Activated CD4-positive, alpha-beta memory T cell treated with anti-CD3 and anti-CD28 coated beads, Interleukin-2, amount 10 ng/mL, durations not matched to agents 7 days and 5 days (primary cell): ENCODE measurements around the gene CD37. TPM values are rescaled to one million over a fixed set of nuclear protein-coding genes. Genes with fewer than 3 reads are reported as not detected.
"Not testable (repeated sequence)": the region's sequence is repeated elsewhere in the genome, so short reads cannot be mapped to it uniquely, and the experiment has no call there.

Experiments used
- CTCF ChIA-PET: fragments of 350-600 bp; sonication (Branson Sonifier 250); formaldehyde crosslinking; loops from one replicate; lab custom pipeline; 2021; ENCODE audit warnings: antibody characterized with exemption, inconsistent platforms; lab: Charles Lee
- POLR2A ChIA-PET: fragments of 350-600 bp; sonication (Branson Sonifier 250); formaldehyde crosslinking; loops from one replicate; lab custom pipeline; 2021; ENCODE audit warnings: antibody characterized with exemption; lab: Charles Lee
- DNase-seq: peaks from one replicate; pipeline ENCODE4 v3.0.0-alpha.2; 2020
- H3K27ac Mint-ChIP-seq: one replicate; pipeline ENCODE4 v1.8.0; 2021; ENCODE audit warnings: mild to moderate bottlenecking, mixed read lengths
- H3K27me3 Mint-ChIP-seq: one replicate; pipeline ENCODE4 v1.8.0; 2021; ENCODE audit warnings: mixed read lengths
- H3K36me3 Mint-ChIP-seq: one replicate; pipeline ENCODE4 v1.8.0; 2021; ENCODE audit warnings: low read depth, mixed read lengths
- H3K4me1 Mint-ChIP-seq: one replicate; pipeline ENCODE4 v1.8.0; 2021; ENCODE audit warnings: mixed read lengths
- H3K4me3 Mint-ChIP-seq: one replicate; pipeline ENCODE4 v1.8.0; 2021; ENCODE audit warnings: mild to moderate bottlenecking, mixed read lengths
- H3K9me3 Mint-ChIP-seq: one replicate; pipeline ENCODE4 v1.8.0; 2021; ENCODE audit warnings: mixed read lengths
- total RNA-seq, 2 experiments: library from RNA; stranded (reverse); gene quantifications; one replicate each; pipeline ENCODE4 v1.2.3, GENCODE V29; 2021

Gene CD37, protein sequence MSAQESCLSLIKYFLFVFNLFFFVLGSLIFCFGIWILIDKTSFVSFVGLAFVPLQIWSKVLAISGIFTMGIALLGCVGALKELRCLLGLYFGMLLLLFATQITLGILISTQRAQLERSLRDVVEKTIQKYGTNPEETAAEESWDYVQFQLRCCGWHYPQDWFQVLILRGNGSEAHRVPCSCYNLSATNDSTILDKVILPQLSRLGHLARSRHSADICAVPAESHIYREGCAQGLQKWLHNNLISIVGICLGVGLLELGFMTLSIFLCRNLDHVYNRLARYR
- total RNA-seq, result 100 to 1,000 TPM; 278 to 299 TPM

DNA sequence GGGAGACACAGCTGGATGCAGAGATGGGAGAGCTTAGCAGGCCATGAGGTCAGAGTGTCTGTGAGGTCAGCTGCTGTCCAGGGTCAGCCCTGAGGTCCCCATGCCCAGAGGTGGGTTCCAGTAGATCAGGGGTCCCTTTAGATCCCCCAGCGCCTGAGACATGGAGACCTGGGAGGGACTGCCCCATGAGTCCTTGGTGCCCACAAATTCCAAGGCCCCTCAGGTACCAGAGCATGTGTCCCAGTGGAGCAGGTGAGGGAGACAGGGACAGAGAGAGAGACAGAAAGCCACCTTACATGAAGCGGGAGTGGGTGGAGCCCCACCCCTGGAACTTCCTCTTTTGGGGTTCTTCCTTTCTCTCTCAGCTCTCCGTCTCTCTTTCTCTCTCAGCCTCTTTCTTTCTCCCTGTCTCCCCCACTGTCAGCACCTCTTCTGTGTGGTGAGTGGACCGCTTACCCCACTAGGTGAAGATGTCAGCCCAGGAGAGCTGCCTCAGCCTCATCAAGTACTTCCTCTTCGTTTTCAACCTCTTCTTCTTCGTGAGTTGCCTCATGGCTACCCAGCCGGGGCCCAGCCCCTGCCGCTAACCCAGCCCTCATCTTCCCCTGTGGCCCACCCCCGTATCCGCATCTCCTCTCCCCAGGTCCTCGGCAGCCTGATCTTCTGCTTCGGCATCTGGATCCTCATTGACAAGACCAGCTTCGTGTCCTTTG is at the start of gene CD37:
CD37 (plus strand) TSS at position 336 of the 713 bp plus-strand sequence; CDS start at position 471, 135 bp downstream.
- ChIA-PET CTCF (interaction anchor here (0.6 to 2.2 kb wide), 3 partner anchors 9 to 136 kb away, joined by 3 to 8 read pairs (median 4); no protein-coding TSS in a partner anchor), POLR2A (interaction anchor here (0.6 to 2.8 kb wide), 11 partner anchors 9 to 305 kb away, joined by 3 to 15 read pairs (median 3); partner anchors contain the start of genes PIH1D1 and RRAS)
- Mint-ChIP-seq H3K9me3 (no peaks in the 10 kb centered on the region), H3K27ac (peak within 1 kb of the TSS; percentile 99), H3K36me3 (peaks cover 49% of the 10 kb centered on the region), H3K4me3 (peak within 1 kb of the TSS; percentile 98), H3K27me3 (no peaks in the 10 kb centered on the region), H3K4me1 (peaks cover 79% of the 10 kb centered on the region)
- peak; percentile 64 for DNase-seq

DNA sequence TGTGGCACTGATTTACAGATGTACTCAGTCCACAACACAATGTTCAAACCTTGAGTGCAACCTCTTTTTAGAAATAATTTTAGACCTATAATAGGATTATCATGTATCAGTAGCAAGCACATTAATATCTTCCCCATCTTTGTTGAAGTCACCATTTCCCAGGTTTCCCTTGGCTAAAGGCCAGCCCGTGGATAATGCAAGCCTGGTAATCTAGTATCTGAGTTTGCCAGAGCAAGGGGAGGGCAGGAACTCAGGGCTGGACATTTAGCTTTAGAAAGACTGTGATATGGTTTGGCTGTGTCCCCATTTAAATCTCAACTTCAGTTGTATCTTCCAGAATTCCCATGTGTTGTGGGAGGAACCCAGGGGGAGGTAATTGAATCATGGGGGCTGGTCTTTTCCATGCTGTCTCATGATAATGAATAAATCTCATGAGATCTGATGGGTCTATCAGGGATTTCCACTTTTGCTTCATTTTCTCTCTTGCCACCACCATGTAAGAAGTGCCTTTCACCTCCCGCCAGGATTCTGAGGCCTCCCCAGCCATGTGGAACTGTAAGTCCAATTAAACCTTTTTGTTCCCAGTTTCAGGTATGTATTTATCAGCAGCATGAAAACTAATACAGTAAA is 48.0 kb upstream of the CD37 start:
- CTCF ChIA-PET, result no interaction called here
- Mint-ChIP-seq H3K27ac (no peak overlapping the region), H3K4me3 (no peak overlapping the region), H3K27me3 (peaks cover 12% of the 10 kb centered on the region), H3K4me1 (no peaks in the 10 kb centered on the region), H3K9me3 (no peaks in the 10 kb centered on the region), H3K36me3 (no peaks in the 10 kb centered on the region)
- DNase-seq, result no peak
- POLR2A ChIA-PET, result no interaction called here

DNA sequence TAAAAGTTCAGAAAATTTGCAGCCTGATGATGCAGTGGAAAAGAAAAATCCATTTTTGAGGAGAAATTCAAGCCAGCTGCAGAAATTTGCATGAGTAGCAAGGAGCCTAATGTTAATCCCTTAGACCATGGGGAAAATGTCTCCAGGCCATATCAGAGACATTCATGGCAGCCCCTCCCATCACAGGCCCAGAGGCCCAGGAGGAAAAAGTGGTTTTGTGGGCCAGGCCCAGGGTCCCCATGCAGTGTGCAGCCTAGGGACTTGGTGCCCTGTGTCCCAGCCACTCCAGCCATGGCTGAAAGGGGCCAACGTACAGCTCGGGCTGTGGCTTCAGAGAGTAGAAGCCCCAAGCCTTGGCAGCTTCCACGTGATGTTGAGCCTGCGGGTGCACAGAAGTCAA is 47.0 kb upstream of the CD37 start:
- H3K9me3 Mint-ChIP-seq, H3K4me3 Mint-ChIP-seq, H3K27ac Mint-ChIP-seq, H3K4me1 Mint-ChIP-seq, H3K36me3 Mint-ChIP-seq, POLR2A ChIA-PET, DNase-seq: not testable (repeated sequence)
- H3K27me3 Mint-ChIP-seq, result peaks cover 12% of the 10 kb centered on the region
- CTCF ChIA-PET, result interaction anchor here (1.2 kb wide), 1 partner anchor 13 kb away, joined by 3 read pairs; no protein-coding TSS in a partner anchor

DNA sequence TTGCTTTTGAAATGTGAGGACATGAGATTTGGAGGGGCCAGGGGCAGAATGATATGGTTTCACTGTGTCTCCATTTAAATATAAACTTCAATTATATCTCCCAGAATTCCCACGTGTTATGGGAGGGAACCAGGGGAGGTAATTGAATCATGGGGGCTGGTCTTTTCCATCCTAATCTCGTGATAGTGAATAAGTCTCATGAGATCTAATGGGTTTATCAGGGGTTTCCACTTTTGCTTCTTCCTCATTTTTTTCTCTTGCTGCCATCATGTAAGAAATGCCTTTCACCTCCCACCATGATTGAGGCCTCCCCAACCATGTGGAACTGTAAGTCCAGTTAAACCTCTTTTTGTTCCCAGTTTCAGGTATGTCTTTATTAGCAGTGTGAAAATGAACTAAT is 45.9 kb upstream of the CD37 start:
- H3K27me3 Mint-ChIP-seq, result peaks cover 12% of the 10 kb centered on the region
- H3K27ac Mint-ChIP-seq, H3K4me1 Mint-ChIP-seq, H3K9me3 Mint-ChIP-seq, POLR2A ChIA-PET, H3K4me3 Mint-ChIP-seq, DNase-seq, H3K36me3 Mint-ChIP-seq: not testable (repeated sequence)
- CTCF ChIA-PET, result interaction anchor here (1.2 kb wide), 1 partner anchor 12 kb away, joined by 3 read pairs; no protein-coding TSS in a partner anchor

DNA sequence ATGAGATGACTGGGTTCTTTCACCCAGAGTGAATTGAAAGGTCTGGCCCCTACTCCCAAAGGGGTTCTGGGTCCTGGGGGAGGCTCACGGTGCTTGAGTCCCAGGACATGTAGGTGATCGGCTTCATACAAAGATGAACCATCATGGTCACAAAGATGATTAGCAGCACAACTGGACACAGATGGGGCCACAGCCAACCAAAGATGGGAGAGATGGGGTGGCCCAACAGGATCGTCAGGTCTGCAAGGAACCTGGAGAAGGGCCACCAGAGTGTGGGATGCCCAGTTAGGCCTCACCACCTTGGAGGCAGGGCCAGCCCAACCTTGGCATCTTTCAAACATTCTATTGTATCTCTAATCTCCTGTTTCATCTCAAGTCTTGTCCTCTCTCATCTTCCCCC is 44.7 kb upstream of the CD37 start:
- peaks cover 12% of the 10 kb centered on the region for H3K27me3 Mint-ChIP-seq
- no peak overlapping the region for H3K27ac Mint-ChIP-seq
- ChIA-PET POLR2A (no interaction called here), CTCF (no interaction called here)
- H3K4me3 Mint-ChIP-seq, result no peak overlapping the region
- no peaks in the 10 kb centered on the region for H3K36me3 Mint-ChIP-seq
- H3K9me3 Mint-ChIP-seq, result no peaks in the 10 kb centered on the region
- no peaks in the 10 kb centered on the region for H3K4me1 Mint-ChIP-seq
- no peak for DNase-seq

DNA sequence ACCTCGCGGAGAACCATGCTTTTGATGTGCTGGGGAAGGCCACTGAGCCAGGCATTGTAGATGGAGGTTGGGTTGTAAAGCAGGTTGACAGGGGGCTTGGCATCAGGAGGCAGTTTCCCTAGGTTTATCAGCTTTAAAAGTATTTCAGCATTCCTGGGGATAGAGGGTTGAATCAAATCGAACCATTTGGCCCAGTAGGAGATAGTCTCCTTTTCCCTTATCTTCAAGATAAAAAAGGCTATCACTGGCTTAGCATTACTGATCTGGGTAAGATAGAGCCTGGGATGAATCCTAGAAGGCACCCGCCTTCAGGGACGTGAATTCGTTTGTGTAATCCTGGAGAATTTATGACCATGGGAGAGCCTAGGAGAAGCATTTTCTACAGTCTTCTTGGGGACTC is 40.8 kb upstream of the CD37 start:
- no peak for DNase-seq
- H3K27me3 Mint-ChIP-seq, result peaks cover 5% of the 10 kb centered on the region
- H3K4me1 Mint-ChIP-seq, result no peaks in the 10 kb centered on the region
- H3K36me3 Mint-ChIP-seq, result no peaks in the 10 kb centered on the region
- CTCF ChIA-PET, result interaction anchor here (0.8 kb wide), 1 partner anchor 33 kb away, joined by 3 read pairs; no protein-coding TSS in a partner anchor
- POLR2A ChIA-PET, result no interaction called here
- H3K27ac Mint-ChIP-seq, result no peak overlapping the region
- no peaks in the 10 kb centered on the region for H3K9me3 Mint-ChIP-seq
- H3K4me3 Mint-ChIP-seq, result no peak overlapping the region

DNA sequence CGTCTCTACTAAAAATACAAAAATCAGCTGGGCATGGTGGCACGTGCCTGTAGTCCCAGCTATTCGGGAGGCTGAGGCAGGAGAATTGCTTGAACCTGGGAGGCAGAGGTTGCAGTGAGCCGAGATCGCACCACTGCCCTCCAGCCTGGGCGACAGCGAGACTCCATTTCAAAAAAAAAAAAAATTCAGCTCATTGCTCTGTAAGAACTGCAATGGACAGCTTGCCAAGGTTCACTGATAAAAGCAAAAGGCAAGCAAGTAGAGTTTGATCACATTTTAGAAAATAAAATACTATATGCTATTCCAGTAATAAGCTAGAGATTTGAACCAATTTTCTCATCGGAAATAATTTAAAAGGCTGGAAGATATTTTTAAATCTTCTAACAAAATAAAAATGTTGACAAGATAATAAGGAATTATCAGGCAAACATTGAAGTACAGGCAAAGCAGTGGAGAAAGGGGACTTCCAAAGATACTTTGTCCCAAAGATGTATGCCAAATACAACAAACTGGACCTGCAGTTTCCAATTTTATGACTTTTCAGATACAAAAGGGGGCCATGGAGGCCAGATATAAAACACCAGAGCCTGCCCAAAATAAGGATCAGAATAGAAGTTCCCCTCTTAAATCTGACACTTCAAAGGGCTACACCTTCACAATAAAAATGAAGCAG is 39.9 kb upstream of the CD37 start:
- CTCF ChIA-PET, result interaction anchor here (0.6 kb wide), 1 partner anchor 110 kb away, joined by 3 read pairs; no protein-coding TSS in a partner anchor
- Mint-ChIP-seq H3K4me1 (peaks cover under 1% of the 10 kb centered on the region), H3K36me3 (no peaks in the 10 kb centered on the region), H3K9me3 (no peaks in the 10 kb centered on the region), H3K27ac (no peak overlapping the region), H3K4me3 (no peak overlapping the region), H3K27me3 (peaks cover 7% of the 10 kb centered on the region)
- no peak for DNase-seq
- POLR2A ChIA-PET, result interaction anchor here (0.8 kb wide), 1 partner anchor 10 kb away, joined by 3 read pairs; no protein-coding TSS in a partner anchor

DNA sequence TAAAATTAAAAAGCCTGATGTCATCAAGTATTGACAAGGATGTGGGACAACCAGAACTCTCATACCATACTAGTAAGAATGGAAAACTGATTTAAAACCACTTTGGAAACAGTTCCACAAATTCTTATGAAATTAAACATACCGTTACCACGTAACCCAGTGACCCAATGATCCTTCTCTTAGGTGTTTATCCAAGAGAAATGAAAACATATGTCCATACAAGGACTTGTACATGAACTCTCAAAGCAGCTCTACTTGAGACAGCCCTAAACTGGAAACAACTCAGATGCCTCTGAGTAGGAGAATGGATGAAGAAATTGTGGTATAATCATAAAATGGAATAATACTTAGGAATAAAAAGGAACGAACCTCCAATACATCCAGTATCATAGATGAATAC is 37.8 kb upstream of the CD37 start:
- DNase-seq, result no peak
- no peaks in the 10 kb centered on the region for H3K9me3 Mint-ChIP-seq
- H3K4me1 Mint-ChIP-seq, result peaks cover 2% of the 10 kb centered on the region
- H3K27ac Mint-ChIP-seq, result no peak overlapping the region
- no peaks in the 10 kb centered on the region for H3K36me3 Mint-ChIP-seq
- ChIA-PET POLR2A (interaction anchor here (0.8 kb wide), 1 partner anchor 38 kb away, joined by 3 read pairs; the partner anchor contains the start of gene CD37), CTCF (interaction anchor here (1.4 kb wide), 1 partner anchor 99 kb away, joined by 3 read pairs; no protein-coding TSS in a partner anchor)
- no peak overlapping the region for H3K4me3 Mint-ChIP-seq
- H3K27me3 Mint-ChIP-seq, result peaks cover 10% of the 10 kb centered on the region

DNA sequence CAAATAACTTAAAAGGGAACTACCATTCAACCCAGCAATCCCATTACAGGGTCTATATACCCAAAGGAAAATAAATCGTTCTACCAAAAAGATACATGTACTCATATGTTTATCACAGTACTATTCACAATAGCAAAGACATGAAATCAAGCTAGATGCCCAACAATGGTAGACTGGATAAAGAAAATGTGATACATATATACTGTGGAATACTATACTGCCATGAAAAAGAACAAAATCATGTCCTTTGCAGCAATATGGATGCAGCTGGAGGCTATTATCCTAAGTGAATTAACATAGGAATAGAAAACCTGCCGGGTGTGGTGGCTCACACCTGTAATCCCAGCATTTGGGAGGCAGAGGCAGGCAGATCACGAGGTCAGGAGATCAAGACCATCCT is 36.6 kb upstream of the CD37 start:
- H3K27ac Mint-ChIP-seq, DNase-seq, H3K9me3 Mint-ChIP-seq, H3K36me3 Mint-ChIP-seq, H3K4me3 Mint-ChIP-seq, POLR2A ChIA-PET, H3K4me1 Mint-ChIP-seq: not testable (repeated sequence)
- CTCF ChIA-PET, result interaction anchor here (0.6 kb wide), 1 partner anchor 294 kb away, joined by 3 read pairs; no protein-coding TSS in a partner anchor
- H3K27me3 Mint-ChIP-seq, result peaks cover 14% of the 10 kb centered on the region

DNA sequence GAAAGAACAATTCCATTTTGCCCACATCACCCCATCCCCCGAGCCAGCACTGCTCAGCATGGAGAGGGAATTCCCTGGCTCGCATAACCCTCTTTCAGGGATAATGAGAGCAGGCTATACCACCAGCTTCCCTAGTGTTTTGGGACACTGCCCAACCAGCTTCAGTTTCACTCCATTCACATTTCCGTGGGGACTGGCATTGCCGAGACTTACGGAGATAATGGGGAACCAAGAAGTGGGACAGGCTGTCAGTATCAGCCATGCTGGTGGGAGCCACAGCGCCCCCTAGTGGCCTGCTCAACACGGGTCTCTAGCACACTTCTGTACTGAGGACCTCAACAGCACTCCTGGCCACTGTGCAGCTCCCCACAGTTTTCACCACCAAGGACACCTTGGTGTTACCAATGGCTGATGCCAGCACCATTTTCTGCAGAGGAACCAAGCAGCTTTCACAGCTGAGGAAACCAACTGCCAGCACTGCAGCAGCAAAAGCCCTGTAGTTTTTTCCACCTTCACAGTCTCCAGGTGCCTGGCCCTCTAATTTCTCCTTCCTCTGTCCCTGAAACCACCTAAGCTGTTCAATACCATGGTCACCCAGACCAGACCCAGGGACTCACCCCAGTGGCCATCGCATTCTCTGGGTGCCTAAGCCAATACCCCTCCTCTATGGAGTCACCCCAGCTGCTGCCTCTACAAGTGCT is 33.9 kb upstream of the CD37 start:
- ChIA-PET CTCF (interaction anchor here (0.8 to 2.9 kb wide), 16 partner anchors 10 to 398 kb away, joined by 3 to 24 read pairs (median 6); partner anchors contain the start of genes CD37 and SLC6A16), POLR2A (interaction anchor here (1.0 kb wide), 1 partner anchor 32 kb away, joined by 3 read pairs; no protein-coding TSS in a partner anchor)
- Mint-ChIP-seq H3K36me3 (no peaks in the 10 kb centered on the region), H3K4me3 (no peak overlapping the region), H3K9me3 (no peaks in the 10 kb centered on the region), H3K4me1 (peaks cover 2% of the 10 kb centered on the region), H3K27ac (no peak overlapping the region), H3K27me3 (peaks cover 14% of the 10 kb centered on the region)
- peak; percentile 84 for DNase-seq

DNA sequence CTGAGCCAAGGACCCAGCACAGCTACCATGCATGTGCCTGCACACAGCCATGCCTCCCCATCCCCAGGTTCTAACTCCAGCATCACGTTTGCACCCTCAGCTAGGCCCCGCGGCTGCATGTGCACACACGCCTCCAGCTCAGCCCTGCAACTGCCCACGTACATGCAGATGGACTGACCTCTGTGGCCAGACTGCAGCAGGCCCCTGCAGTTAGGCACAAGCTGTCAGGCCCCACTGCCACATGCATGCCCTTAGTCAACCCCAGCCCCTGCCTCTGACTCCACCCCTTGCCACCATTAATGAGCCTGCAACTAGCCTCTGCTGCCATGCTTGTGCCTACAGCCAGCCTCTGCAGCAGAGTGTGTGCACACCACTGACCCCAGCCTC is 33.3 kb upstream of the CD37 start:
- POLR2A ChIA-PET, result interaction anchor here (0.7 kb wide), 1 partner anchor 190 kb away, joined by 3 read pairs; no protein-coding TSS in a partner anchor
- Mint-ChIP-seq H3K4me3 (no peak overlapping the region), H3K36me3 (no peaks in the 10 kb centered on the region), H3K27me3 (peaks cover 14% of the 10 kb centered on the region), H3K27ac (no peak overlapping the region), H3K9me3 (no peaks in the 10 kb centered on the region), H3K4me1 (peaks cover 2% of the 10 kb centered on the region)
- no peak for DNase-seq
- CTCF ChIA-PET, result interaction anchor here (0.9 to 2.9 kb wide), 13 partner anchors 10 to 397 kb away, joined by 3 to 24 read pairs (median 4); partner anchors contain the start of genes CD37 and SLC6A16
